Calu3 (cell line): ENCODE results near the gene ABHD2. TPM values are rescaled to one million over a fixed set of nuclear protein-coding genes. Genes with fewer than 3 reads are reported as not detected.
A peak's percentile ranks its signal among the peaks of the same experiment; 100 is the strongest.

ENCODE experiments used
- BruUV-seq: library from RNA; stranded (reverse); fragments of 400-500 nt; replicated peaks from 2 replicates; lab custom pipeline; 2021; lab: Mats Ljungman, UMichigan
- CTCF ChIA-PET: fragments of 300-600 bp; sonication (Branson Sonifier 250); formaldehyde crosslinking; loops from one replicate; lab custom pipeline; 2022; ENCODE audit warnings: antibody characterized with exemption; lab: Charles Lee
- DNase-seq: peaks from one replicate; pipeline ENCODE4 v3.0.0; 2022
- H3K27ac Mint-ChIP-seq: one replicate; pipeline ENCODE4 v1.8.0; 2022; ENCODE audit warnings: mixed read lengths; ENCODE audit not compliant: unreplicated experiment
- H3K27me3 Mint-ChIP-seq: one replicate; pipeline ENCODE4 v1.8.0; 2022; ENCODE audit warnings: mixed read lengths; ENCODE audit not compliant: unreplicated experiment
- H3K36me3 Mint-ChIP-seq: one replicate; pipeline ENCODE4 v1.8.0; 2022; ENCODE audit warnings: mild to moderate bottlenecking, moderate library complexity, mixed read lengths; ENCODE audit not compliant: insufficient read depth, unreplicated experiment
- H3K4me1 Mint-ChIP-seq: one replicate; pipeline ENCODE4 v1.8.0; 2022; ENCODE audit warnings: mild to moderate bottlenecking, low read depth, mixed read lengths; ENCODE audit not compliant: unreplicated experiment
- H3K4me3 Mint-ChIP-seq: one replicate; pipeline ENCODE4 v1.8.0; 2022; ENCODE audit warnings: mild to moderate bottlenecking, low read depth, moderate library complexity, mixed read lengths; ENCODE audit not compliant: unreplicated experiment
- H3K9me3 Mint-ChIP-seq: one replicate; pipeline ENCODE4 v1.8.0; 2022; ENCODE audit warnings: low read depth, mixed read lengths; ENCODE audit not compliant: unreplicated experiment
- CTCF ChIP-seq: fragments of 200-600 bp; IDR thresholded peaks from one replicate; pipeline ENCODE4 v1.8.0; 2022; ENCODE audit warnings: antibody characterized with exemption; ENCODE audit not compliant: unreplicated experiment
- intact Hi-C: fragments of 100-400 bp; cut with micrococcal nuclease; formaldehyde crosslinking; loops from one replicate; pipeline ENCODE4 v1.10.0; 2022; ENCODE audit not compliant: unreplicated experiment
- total RNA-seq: library from RNA; stranded (reverse); gene quantifications from 2 replicates; pipeline ENCODE4 v1.2.3, GENCODE V29; 2022

The ABHD2 gene
- total RNA-seq, 1 experiment from 2014 or later, result 353 TPM

- H3K27me3 Mint-ChIP-seq, result peaks cover 37% of the 10 kb centered on the region
- peaks cover 33% of the 10 kb centered on the region for H3K36me3 Mint-ChIP-seq
- no peak for DNase-seq
- H3K27ac Mint-ChIP-seq, result peak overlapping the region; percentile 79
- no peaks in the 10 kb centered on the region for H3K9me3 Mint-ChIP-seq
- peak overlapping the region; percentile 91 for H3K4me3 Mint-ChIP-seq
- no peak for TF ChIP-seq CTCF
- CTCF ChIA-PET, result interaction anchor here (0.6 to 3.0 kb wide), 2 partner anchors 37 to 332 kb away, joined by 4 to 28 read pairs; partner anchors contain the start of gene TICRR
- BruUV-seq, result TSS peak; percentile 64
- H3K4me1 Mint-ChIP-seq, result peaks cover 29% of the 10 kb centered on the region
- intact Hi-C loops, result loop anchor here (1.0 kb wide), 2 partner anchors 37 to 349 kb away; no protein-coding TSS in a partner anchor
These were observed 154.9 kb downstream of the ABHD2 start for GRCh38 chr15:89243046-89243690.

GRCh38 chr15:89243691-89244573 lies 155.7 kb downstream of the ABHD2 start, which contains the start of gene FANCI:
Gene FANCI (plus strand): TSS chr15:89243979. CDS start chr15:89247648, 3,669 bp downstream.
- Mint-ChIP-seq H3K27me3 (peaks cover 29% of the 10 kb centered on the region), H3K9me3 (no peaks in the 10 kb centered on the region), H3K27ac (peak within 1 kb of the TSS; percentile 79), H3K36me3 (peaks cover 37% of the 10 kb centered on the region), H3K4me1 (peaks cover 29% of the 10 kb centered on the region), H3K4me3 (peak within 1 kb of the TSS; percentile 91)
- DNase-seq, result peak; percentile 98
- no peak for TF ChIP-seq CTCF
- CTCF ChIA-PET, result interaction anchor here (0.6 to 3.0 kb wide), 5 partner anchors 38 to 339 kb away, joined by 3 to 28 read pairs (median 4); partner anchors contain the start of gene TICRR
- BruUV-seq, result TSS peak; percentile 52
- intact Hi-C loops, result loop anchor here (1.0 kb wide), 2 partner anchors 38 to 350 kb away; no protein-coding TSS in a partner anchor

GRCh38 chr15:89244574-89244903 lies 156.3 kb downstream of the ABHD2 start:
- CTCF ChIA-PET, result interaction anchor here (0.6 to 3.0 kb wide), 7 partner anchors 8 to 340 kb away, joined by 3 to 28 read pairs (median 4); no protein-coding TSS in a partner anchor
- TF ChIP-seq CTCF, result no peak
- no TSS peak for BruUV-seq
- H3K4me3 Mint-ChIP-seq, result peak overlapping the region; percentile 91
- peak overlapping the region; percentile 79 for H3K27ac Mint-ChIP-seq
- H3K27me3 Mint-ChIP-seq, result peaks cover 23% of the 10 kb centered on the region
- no peak for DNase-seq
- H3K36me3 Mint-ChIP-seq, result peaks cover 39% of the 10 kb centered on the region
- peaks cover 29% of the 10 kb centered on the region for H3K4me1 Mint-ChIP-seq
- H3K9me3 Mint-ChIP-seq, result no peaks in the 10 kb centered on the region
- intact Hi-C loops, result no loop called here

GRCh38 chr15:89247446-89247845 lies 159.2 kb downstream of the ABHD2 start:
- no peak for TF ChIP-seq CTCF
- Mint-ChIP-seq H3K27ac (no peak overlapping the region), H3K4me1 (peaks cover 29% of the 10 kb centered on the region), H3K4me3 (no peak overlapping the region), H3K36me3 (peaks cover 54% of the 10 kb centered on the region), H3K27me3 (peaks cover 9% of the 10 kb centered on the region), H3K9me3 (no peaks in the 10 kb centered on the region)
- no TSS peak for BruUV-seq
- intact Hi-C loops, result no loop called here
- no peak for DNase-seq
- CTCF ChIA-PET, result interaction anchor here (0.6 kb wide), 1 partner anchor 20 kb away, joined by 4 read pairs; no protein-coding TSS in a partner anchor
